K562 (cell line): ENCODE results near the gene KHDRBS2. TPM values are rescaled to one million over a fixed set of nuclear protein-coding genes. Genes with fewer than 3 reads are reported as not detected.

Source experiments
- ATAC-seq: fragments of 200-7000 bp; cut with Tn5 transposase; 3 replicates; pipeline ENCODE4 v1.9.1; 2020; ENCODE audit warnings: moderate library complexity
- BruUV-seq: library from RNA; stranded (reverse); fragments of 400-500 nt; replicated peaks from 2 replicates; lab custom pipeline; 2021; lab: Mats Ljungman, UMichigan
- CTCF ChIA-PET: fragments of 300-600 bp; formaldehyde crosslinking; extraction: SDS; loops from one replicate; lab custom pipeline; 2021; ENCODE audit warnings: low intra/inter-chr PET ratio; lab: Yijun Ruan, JAX
- POLR2A ChIA-PET: fragments of 300-600, 350-650 bp; sonication (Branson Sonifier 250); formaldehyde crosslinking; extraction: SDS; loops from one replicate; lab custom pipeline; 2021; ENCODE audit warnings: antibody characterized with exemption, inconsistent platforms; lab: Yijun Ruan, JAX
- DNase-seq, 4 experiments: peaks; one replicate each; pipeline versions ENCODE4 v3.0.0 to v3.0.0-alpha.2; 2011 to 2018; ENCODE audit warnings: low spot score in 3 of 4, mixed read lengths in 3 of 4; ENCODE audit errors: extremely low read depth in 1 of 4
- FAIRE-seq: peaks from 2 replicates; lab custom pipeline; 2011; peaks lifted over from hg19 to GRCh38; lab: Jason Lieb, UNC
- H2AFZ ChIP-seq: 2 replicates; pipeline ENCODE4 v1.6.0; 2011; ENCODE audit warnings: low read depth, low read length, control low read depth, inconsistent platforms
- H3K27ac ChIP-seq: fragments of 200-600 bp; 3 replicates; pipeline ENCODE4 v1.8.0; 2011; ENCODE audit warnings: low read depth, mild to moderate bottlenecking, control low read depth, inconsistent platforms, low read length, moderate library complexity, mixed read lengths; ENCODE audit errors: extremely low read depth
- H3K27me3 ChIP-seq, 2 experiments: fragments of 300-600 bp in 1 of 2; 2 replicates in 1 of 2; 3 replicates in 1 of 2; pipeline versions ENCODE4 v1.6.0 to v1.8.0; 2011; ENCODE audit warnings: inconsistent platforms in 2 of 2, low read length in 2 of 2, mild to moderate bottlenecking in 1 of 2, mixed read lengths in 1 of 2, moderate library complexity in 1 of 2; ENCODE audit not compliant: control insufficient read depth in 2 of 2, insufficient read depth in 2 of 2
- H3K36me3 ChIP-seq: fragments of 300-600 bp; 3 replicates; pipeline ENCODE4 v1.8.0; 2011; ENCODE audit warnings: mild to moderate bottlenecking, low read length, inconsistent platforms; ENCODE audit not compliant: control insufficient read depth, insufficient read depth
- H3K4me1 ChIP-seq, 2 experiments: fragments of 200-600 bp in 1 of 2; replicated peaks in 1 of 2; 2 replicates in 1 of 2; 3 replicates in 1 of 2; pipeline versions ENCODE4 v1.5.1 to v1.8.0; 2011; ENCODE audit warnings: inconsistent platforms in 2 of 2, low read length in 2 of 2, mild to moderate bottlenecking in 1 of 2, mixed read lengths in 1 of 2, moderate library complexity in 1 of 2; ENCODE audit not compliant: control insufficient read depth in 2 of 2, insufficient read depth in 2 of 2
- H3K4me2 ChIP-seq: 2 replicates; pipeline ENCODE4 v1.6.1; 2011; ENCODE audit warnings: low read length, control low read depth, inconsistent platforms, mixed read lengths; ENCODE audit not compliant: insufficient read depth
- H3K4me3 ChIP-seq: fragments of 200-600 bp; sonication (generic), shearing (Covaris generic); 2 replicates; pipeline ENCODE4 v1.5.1; 2016; ENCODE audit warnings: control low read depth, inconsistent platforms
- H3K79me2 ChIP-seq: fragments of 200-600 bp; 3 replicates; pipeline ENCODE4 v1.8.0; 2011; ENCODE audit warnings: low read length, inconsistent platforms; ENCODE audit not compliant: control insufficient read depth, insufficient read depth
- H3K9ac ChIP-seq, 2 experiments: 2 replicates each; pipeline versions ENCODE4 v1.6.0 to v1.6.1; 2011; ENCODE audit warnings: low read depth in 2 of 2, low read length in 2 of 2, control low read depth in 1 of 2, inconsistent platforms in 1 of 2, mild to moderate bottlenecking in 1 of 2, mixed read lengths in 1 of 2; ENCODE audit not compliant: insufficient read depth in 1 of 2
- H3K9me1 ChIP-seq: one replicate; pipeline ENCODE4 v1.6.0; 2011; ENCODE audit warnings: inconsistent platforms, mild to moderate bottlenecking, low read length, moderate library complexity; ENCODE audit not compliant: control insufficient read depth, insufficient read depth
- H3K9me3 ChIP-seq: replicated peaks from 2 replicates; pipeline ENCODE4 v1.5.1; 2011; ENCODE audit warnings: low read depth, low read length, inconsistent platforms; ENCODE audit not compliant: control insufficient read depth, insufficient read depth
- H4K20me1 ChIP-seq: replicated peaks from 2 replicates; pipeline ENCODE4 v1.6.1; 2011; ENCODE audit warnings: low read length, inconsistent platforms, mixed read lengths; ENCODE audit not compliant: control insufficient read depth, insufficient read depth
- HOXB6 ChIP-seq: fragments of 250-450 bp; sonication (Bioruptor Pico); IDR thresholded peaks from 2 replicates; pipeline ENCODE4 v1.5.1; 2022; ENCODE audit warnings: mild to moderate bottlenecking, borderline replicate concordance
- KAT7 ChIP-seq: sonication (generic); formaldehyde crosslinking; IDR thresholded peaks from 2 replicates; pipeline ENCODE4 v1.8.0; 2022; ENCODE audit warnings: missing genetic modification reagents, mild to moderate bottlenecking, borderline replicate concordance
- KLF16 ChIP-seq: IDR thresholded peaks from 2 replicates; pipeline ENCODE4 v1.6.1; 2016; ENCODE audit warnings: antibody characterized with exemption
- SMARCE1 ChIP-seq: fragments of 450-650 bp; IDR thresholded peaks from 2 replicates; pipeline ENCODE4 v1.7.1; 2016; ENCODE audit warnings: mild to moderate bottlenecking
- SRSF1 ChIP-seq: fragments of 200-400 bp; formaldehyde crosslinking; IDR thresholded peaks from 2 replicates; pipeline ENCODE4 v1.6.1; 2017; ENCODE audit warnings: mild to moderate bottlenecking, low read depth, low read length, moderate library complexity
- XRCC5 ChIP-seq: fragments of 200-400 bp; formaldehyde crosslinking; IDR thresholded peaks from 2 replicates; pipeline ENCODE4 v1.6.1; 2017; ENCODE audit warnings: low read depth, mild to moderate bottlenecking, low read length
- ZBTB1 ChIP-seq: sonication (generic); formaldehyde crosslinking; IDR thresholded peaks from 2 replicates; pipeline ENCODE4 v1.8.1; 2023; ENCODE audit warnings: missing genetic modification reagents, low read depth, mild to moderate bottlenecking, borderline replicate concordance
- ZNF23 ChIP-seq: fragments of 250-450 bp; sonication (Bioruptor Pico); IDR thresholded peaks from 2 replicates; pipeline ENCODE4 v1.4.0; 2020; ENCODE audit warnings: mild to moderate bottlenecking
- WGBS: fragments of 100-300 bp; shearing (Covaris generic); methylation state at CpG from one replicate; pipeline ENCODE4 v1.1.6; 2016; ENCODE audit warnings: low coverage, mixed read lengths; ENCODE audit not compliant: insufficient coverage; ENCODE audit errors: missing lambda C conversion rate; 5-methylcytosine and 5-hydroxymethylcytosine counted together
- in situ Hi-C: fragments of 300-500 bp; cut with MboI; formaldehyde crosslinking; loops from 4 replicates; pipeline ENCODE4 v1.15.0; 2018; ENCODE audit warnings: inconsistent platforms, mixed read lengths
- intact Hi-C: fragments of 100-400 bp; cut with micrococcal nuclease; formaldehyde crosslinking; loops from 2 replicates; pipeline ENCODE4 v1.14.2; 2022
- polyA plus RNA-seq, 8 experiments: library from polyadenylated mRNA; depleted of rRNA in 4 of 8; stranded (reverse) in 5 of 8; unstranded in 3 of 8; fragments of >200 nt; fragmentation: Nextera tagmentation in 2 of 8; fragmentation: Illumina TruSeq in 1 of 8; extraction: Ambion mirVana in 2 of 8; extraction: Trizol in 1 of 8; gene quantifications; 2 replicates each; pipeline versions ENCODE4 v1.2.1 to v1.2.3, GENCODE V29; 2011 to 2014; ENCODE audit warnings: inconsistent platforms in 1 of 8, missing spikeins in 1 of 8
- total RNA-seq, 7 experiments: library from RNA; depleted of rRNA in 6 of 7; stranded (reverse); fragments of >200 nt in 6 of 7; fragmentation: Illumina TruSeq in 2 of 7; extraction: Trizol in 2 of 7; gene quantifications; 2 replicates each; pipeline versions ENCODE4 v1.2.1 to v1.2.3, GENCODE V29; 2011 to 2021; ENCODE audit warnings: low replicate concordance in 1 of 7
- TF ChIP-seq, protein P1 (sequence below), 3 experiments: IDR thresholded peaks in 2 of 3; conservative IDR thresholded peaks in 1 of 3; 2 replicates each; pipeline ENCODE4 v1.5.1; 2011 to 2012; ENCODE audit warnings: low read length in 3 of 3, mild to moderate bottlenecking in 3 of 3, control low read depth in 2 of 3, improper control_type of control experiment in 1 of 3, inconsistent platforms in 1 of 3, low read depth in 1 of 3, mixed read lengths in 1 of 3, moderate library complexity in 1 of 3; ENCODE audit not compliant: insufficient read depth in 2 of 3
- TF ChIP-seq, protein P2 (sequence below): sonication (generic); formaldehyde crosslinking; IDR thresholded peaks from 2 replicates; pipeline ENCODE4 v1.9.0; 2022; ENCODE audit warnings: mild to moderate bottlenecking, missing genetic modification reagents

Gene KHDRBS2
- total and polyA plus RNA-seq, 9 of the 15 experiments (the other 6 are each of a cell fraction or from before 2014, with no cell fraction given): not detected

DNA sequence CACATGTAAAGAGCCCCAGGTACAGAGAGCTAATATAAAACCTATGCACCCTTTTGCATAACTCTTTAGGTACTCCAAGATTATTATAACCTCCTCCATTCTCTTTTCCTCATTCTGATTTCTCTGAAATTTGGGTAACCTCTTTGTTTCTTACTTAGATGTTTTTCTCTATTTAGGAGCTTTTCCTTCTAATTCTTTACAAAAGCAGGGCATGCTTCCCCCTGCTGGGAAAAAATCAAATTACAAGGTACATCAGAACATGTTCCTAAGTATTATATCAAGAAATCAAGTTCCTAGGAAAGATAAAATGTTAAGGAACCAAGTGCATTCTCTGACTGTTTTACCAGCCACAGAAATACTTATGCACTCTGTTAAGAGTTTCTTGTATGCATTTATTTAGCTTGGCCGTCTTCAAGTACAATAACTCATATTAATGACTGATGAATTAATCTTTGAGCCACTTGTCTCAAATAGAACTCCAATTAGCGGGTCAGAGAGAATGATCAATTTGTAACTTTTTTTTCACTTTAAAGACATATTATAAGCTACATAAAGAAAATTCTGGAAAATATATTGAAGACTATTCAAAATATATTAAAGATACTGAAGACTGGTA lies 2.1 kb downstream of the KHDRBS2 start:
- 4% methylated on average over 2 of the region's 2 CpGs for WGBS
- H3K27me3 ChIP-seq: no peaks in the 10 kb centered on the region
- H3K4me2 ChIP-seq: no peak overlapping the region
- POLR2A ChIA-PET: no interaction called here
- DNase-seq (peak in 1 of 4 experiments; percentile 14), ATAC-seq (no peak), FAIRE-seq (no peak)
- H3K9ac ChIP-seq: no peak overlapping the region
- H3K27ac ChIP-seq: no peak overlapping the region
- no peak overlapping the region for H3K4me3 ChIP-seq
- CTCF ChIA-PET: no interaction called here
- in situ Hi-C loops: no loop called here
- H3K9me3 ChIP-seq: no peaks in the 10 kb centered on the region
- no peaks in the 10 kb centered on the region for H3K9me1 ChIP-seq
- TF ChIP-seq KLF16: no peak
- TF ChIP-seq, protein P1, sequence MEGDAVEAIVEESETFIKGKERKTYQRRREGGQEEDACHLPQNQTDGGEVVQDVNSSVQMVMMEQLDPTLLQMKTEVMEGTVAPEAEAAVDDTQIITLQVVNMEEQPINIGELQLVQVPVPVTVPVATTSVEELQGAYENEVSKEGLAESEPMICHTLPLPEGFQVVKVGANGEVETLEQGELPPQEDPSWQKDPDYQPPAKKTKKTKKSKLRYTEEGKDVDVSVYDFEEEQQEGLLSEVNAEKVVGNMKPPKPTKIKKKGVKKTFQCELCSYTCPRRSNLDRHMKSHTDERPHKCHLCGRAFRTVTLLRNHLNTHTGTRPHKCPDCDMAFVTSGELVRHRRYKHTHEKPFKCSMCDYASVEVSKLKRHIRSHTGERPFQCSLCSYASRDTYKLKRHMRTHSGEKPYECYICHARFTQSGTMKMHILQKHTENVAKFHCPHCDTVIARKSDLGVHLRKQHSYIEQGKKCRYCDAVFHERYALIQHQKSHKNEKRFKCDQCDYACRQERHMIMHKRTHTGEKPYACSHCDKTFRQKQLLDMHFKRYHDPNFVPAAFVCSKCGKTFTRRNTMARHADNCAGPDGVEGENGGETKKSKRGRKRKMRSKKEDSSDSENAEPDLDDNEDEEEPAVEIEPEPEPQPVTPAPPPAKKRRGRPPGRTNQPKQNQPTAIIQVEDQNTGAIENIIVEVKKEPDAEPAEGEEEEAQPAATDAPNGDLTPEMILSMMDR (IDR thresholded peaks at IDR 0.05 in 2 of 3, conservative IDR thresholded peaks at IDR 0.05 in 1 of 3; ENCODE audit: insufficient read depth in 2 of 3, low read depth in 1 of 3, low read length in 3 of 3): peak in 1 of 3 experiments; percentile 27; a peak in 1 of 6 replicates
- no peaks in the 10 kb centered on the region for H3K36me3 ChIP-seq
- no peaks in the 10 kb centered on the region for H3K4me1 ChIP-seq
- no peak overlapping the region for H2AFZ ChIP-seq
- no TSS peak for BruUV-seq
- intact Hi-C loops: no loop called here
- H4K20me1 ChIP-seq: no peaks in the 10 kb centered on the region
- no peaks in the 10 kb centered on the region for H3K79me2 ChIP-seq

DNA sequence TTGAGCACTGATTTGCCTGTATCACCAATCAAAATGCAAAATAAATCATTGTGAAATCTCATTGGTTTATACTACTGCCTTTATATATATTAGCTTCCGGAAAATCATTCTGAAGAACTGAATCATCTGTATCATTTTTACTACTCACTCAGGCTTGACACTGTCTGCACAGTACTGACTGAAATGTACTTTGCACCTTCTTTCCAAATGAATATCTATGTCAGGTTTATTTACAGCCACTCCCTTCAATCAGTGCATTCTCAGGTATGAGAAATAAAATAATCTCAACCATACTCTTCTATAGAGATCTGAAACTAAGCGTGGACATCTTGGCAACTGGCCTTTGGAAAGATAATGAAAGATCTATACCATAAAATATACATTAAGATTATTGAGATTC lies 2.7 kb downstream of the KHDRBS2 start:
- Histone ChIP-seq H3K9ac (no peak overlapping the region), H3K79me2 (no peaks in the 10 kb centered on the region), H3K9me3 (no peaks in the 10 kb centered on the region), H3K4me3 (no peak overlapping the region), H3K4me2 (no peak overlapping the region), H2AFZ (no peak overlapping the region), H3K9me1 (no peaks in the 10 kb centered on the region), H3K27ac (no peak overlapping the region), H3K36me3 (no peaks in the 10 kb centered on the region), H4K20me1 (no peaks in the 10 kb centered on the region), H3K27me3 (no peaks in the 10 kb centered on the region), H3K4me1 (no peaks in the 10 kb centered on the region)
- POLR2A ChIA-PET: no interaction called here
- no peak for TF ChIP-seq XRCC5
- no peak for TF ChIP-seq HOXB6
- TF ChIP-seq KAT7 (CRISPR knock-in tag): no peak
- no peak for TF ChIP-seq ZNF23
- no peak for TF ChIP-seq SMARCE1
- TF ChIP-seq, protein P2, sequence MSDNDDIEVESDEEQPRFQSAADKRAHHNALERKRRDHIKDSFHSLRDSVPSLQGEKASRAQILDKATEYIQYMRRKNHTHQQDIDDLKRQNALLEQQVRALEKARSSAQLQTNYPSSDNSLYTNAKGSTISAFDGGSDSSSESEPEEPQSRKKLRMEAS (CRISPR knock-in tag): no peak
- TF ChIP-seq ZBTB1 (CRISPR knock-in tag): no peak
- TF ChIP-seq SRSF1: no peak
- FAIRE-seq (no peak), DNase-seq (no peak), ATAC-seq (no peak)
- intact Hi-C loops (no loop called here), in situ Hi-C loops (no loop called here)
- no TSS peak for BruUV-seq
- CTCF ChIA-PET: no interaction called here
- 9% methylated on average over 2 of the region's 2 CpGs for WGBS
